ENCODE measurements around the gene ZNF217.

Gene ZNF217

GRCh38 chr20:53575481-53576194 lies 18.0 kb downstream of the ZNF217 start:
- no peak for TF ChIP-seq CTCF (IDR thresholded peaks at IDR 0.05; ENCODE audit: borderline replicate concordance, insufficient read depth, low read depth, low read length)
- no peak overlapping the region for H3K4me3 ChIP-seq (ENCODE audit: low read depth, low read length)

GRCh38 chr20:53574819-53575218 lies 18.8 kb downstream of the ZNF217 start:
- H3K4me3 ChIP-seq (ENCODE audit: low read depth, low read length): no peak overlapping the region
- no peak for TF ChIP-seq CTCF (IDR thresholded peaks at IDR 0.05; ENCODE audit: borderline replicate concordance, insufficient read depth, low read depth, low read length)

GRCh38 chr20:53574259-53574789 lies 19.3 kb downstream of the ZNF217 start:
- no peak for TF ChIP-seq CTCF (IDR thresholded peaks at IDR 0.05; ENCODE audit: borderline replicate concordance, insufficient read depth, low read depth, low read length)

GRCh38 chr20:53571555-53572286 lies 21.9 kb downstream of the ZNF217 start:
- H3K4me3 ChIP-seq (ENCODE audit: low read depth, low read length): no peak overlapping the region
- no peak for TF ChIP-seq CTCF (IDR thresholded peaks at IDR 0.05; ENCODE audit: borderline replicate concordance, insufficient read depth, low read depth, low read length)

More at GRCh38 chr20:53574259-53574789, 19.3 kb downstream of the ZNF217 start:
- no peak overlapping the region for H3K4me3 ChIP-seq (ENCODE audit: low read depth, low read length)

- TF ChIP-seq CTCF (IDR thresholded peaks at IDR 0.05; ENCODE audit: borderline replicate concordance, insufficient read depth, low read depth, low read length): no peak
- no peak overlapping the region for H3K4me3 ChIP-seq (ENCODE audit: low read depth, low read length)
Observed at GRCh38 chr20:53570446-53571276, 23.0 kb downstream of the ZNF217 start.

GRCh38 chr20:53569606-53570307 lies 23.9 kb downstream of the ZNF217 start:
- no peak for TF ChIP-seq CTCF (IDR thresholded peaks at IDR 0.05; ENCODE audit: borderline replicate concordance, insufficient read depth, low read depth, low read length)
- H3K4me3 ChIP-seq (ENCODE audit: low read depth, low read length): no peak overlapping the region
